Hepatocyte (in vitro differentiated cells): ENCODE results near the gene SIGLEC9. TPM values are rescaled to one million over a fixed set of nuclear protein-coding genes. Genes with fewer than 3 reads are reported as not detected.

Source experiments
- DNase-seq: peaks from one replicate; pipeline ENCODE4 v3.0.0-alpha.2; 2016; ENCODE audit warnings: low spot score
- H2AFZ ChIP-seq: fragments of 200-600 bp; sonication (generic); 2 replicates; pipeline ENCODE4 v1.6.0; 2016; ENCODE audit warnings: antibody characterized with exemption, mild to moderate bottlenecking
- H3K27ac ChIP-seq: fragments of 200-600 bp; sonication (generic); 2 replicates; pipeline ENCODE4 v1.5.1; 2016; ENCODE audit warnings: mild to moderate bottlenecking
- H3K27me3 ChIP-seq: fragments of 200-600 bp; sonication (generic); 2 replicates; pipeline ENCODE4 v1.6.1; 2016
- H3K36me3 ChIP-seq: fragments of 200-600 bp; sonication (generic); replicated peaks from 2 replicates; pipeline ENCODE4 v1.5.1; 2016; ENCODE audit warnings: low read depth; ENCODE audit not compliant: insufficient read depth
- H3K4me1 ChIP-seq: fragments of 200-600 bp; sonication (generic); 2 replicates; pipeline ENCODE4 v1.5.1; 2016; ENCODE audit warnings: mild to moderate bottlenecking, moderate library complexity; ENCODE audit not compliant: insufficient read depth
- H3K4me2 ChIP-seq: fragments of 200-600 bp; sonication (generic); 2 replicates; pipeline ENCODE4 v1.6.0; 2016
- H3K4me3 ChIP-seq: fragments of 200-600 bp; sonication (generic); 2 replicates; pipeline ENCODE4 v1.5.1; 2016; ENCODE audit warnings: mild to moderate bottlenecking
- H3K79me2 ChIP-seq: fragments of 200-600 bp; sonication (generic); 2 replicates; pipeline ENCODE4 v1.6.0; 2017; ENCODE audit warnings: mild to moderate bottlenecking
- H3K9me2 ChIP-seq: fragments of 200-600 bp; sonication (generic); replicated peaks from 2 replicates; pipeline ENCODE4 v1.6.0; 2017; ENCODE audit warnings: mild to moderate bottlenecking; ENCODE audit not compliant: insufficient read depth
- H3K9me3 ChIP-seq: fragments of 200-600 bp; sonication (generic); 2 replicates; pipeline ENCODE4 v1.5.1; 2016; ENCODE audit warnings: low read depth, mild to moderate bottlenecking
- H4K20me1 ChIP-seq: fragments of 200-600 bp; sonication (generic); 2 replicates; pipeline ENCODE4 v1.6.0; 2016; ENCODE audit warnings: mild to moderate bottlenecking; ENCODE audit not compliant: insufficient read depth, poor library complexity, severe bottlenecking
- EZH2 ChIP-seq: fragments of 200-600 bp; sonication (generic); IDR thresholded peaks from 2 replicates; pipeline ENCODE4 v1.6.1; 2016; ENCODE audit warnings: antibody characterized with exemption, mild to moderate bottlenecking, borderline replicate concordance
- EZH2phosphoT487 ChIP-seq: fragments of 200-600 bp; sonication (generic); IDR thresholded peaks from one replicate; pipeline ENCODE4 v1.6.1; 2018; ENCODE audit warnings: antibody characterized with exemption, mild to moderate bottlenecking, low read depth, moderate library complexity; ENCODE audit not compliant: unreplicated experiment, severe bottlenecking
- WGBS: methylation state at CpG from one replicate; pipeline ENCODE4 v1.1.6; 2016; ENCODE audit warnings: low lambda C conversion rate; ENCODE audit errors: missing lambda C conversion rate; 5-methylcytosine and 5-hydroxymethylcytosine counted together
- polyA plus RNA-seq: library from polyadenylated mRNA; unstranded; fragments of >200 nt; fragmentation: Nextera tagmentation; extraction: Ambion mirVana; gene quantifications from 2 replicates; pipeline ENCODE4 v1.2.1, GENCODE V29; 2016
- total RNA-seq: library from RNA; depleted of rRNA; stranded (reverse); fragments of >200 nt; gene quantifications from 2 replicates; pipeline ENCODE4 v1.2.3, GENCODE V29; 2014
- TF ChIP-seq, protein P1 (sequence below): fragments of 200-600 bp; sonication (generic); IDR thresholded peaks from 2 replicates; pipeline ENCODE4 v1.5.1; 2016; ENCODE audit warnings: antibody characterized with exemption, mild to moderate bottlenecking; ENCODE audit not compliant: poor library complexity

SIGLEC9 gene
- total and polyA plus RNA-seq, 2 experiments from 2014 or later: 0.77 to 1.5 TPM

DNA sequence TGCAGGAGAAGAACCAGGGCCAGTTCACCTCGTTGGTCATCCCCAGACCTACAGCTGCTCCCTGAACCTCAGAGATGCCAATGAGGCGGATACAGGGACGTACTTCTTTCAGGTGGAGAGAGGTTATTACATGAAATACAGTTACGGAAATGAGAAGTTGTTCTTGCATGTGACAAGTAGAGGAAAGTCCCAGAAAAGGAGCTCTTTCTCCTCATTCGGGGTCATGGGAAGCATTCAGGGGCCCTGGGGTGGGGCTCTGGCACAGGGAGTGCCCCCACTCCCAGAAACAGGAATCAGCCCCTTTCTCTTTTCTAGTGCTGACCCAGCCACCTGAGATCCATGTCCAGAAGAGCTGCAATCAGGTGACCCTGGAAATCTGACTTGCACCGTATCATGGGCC is 4.5 kb upstream of the SIGLEC9 start:
- no peak for DNase-seq
- Histone ChIP-seq H2AFZ (no peak overlapping the region), H3K9me3 (no peaks in the 10 kb centered on the region), H3K36me3 (no peaks in the 10 kb centered on the region), H3K79me2 (no peaks in the 10 kb centered on the region), H3K4me2 (no peak overlapping the region), H4K20me1 (no peaks in the 10 kb centered on the region), H3K4me3 (no peak overlapping the region), H3K27me3 (no peaks in the 10 kb centered on the region), H3K9me2 (no peaks in the 10 kb centered on the region), H3K4me1 (no peaks in the 10 kb centered on the region), H3K27ac (no peak overlapping the region)
- TF ChIP-seq EZH2phosphoT487: no peak
- TF ChIP-seq EZH2: no peak
- TF ChIP-seq, protein P1, sequence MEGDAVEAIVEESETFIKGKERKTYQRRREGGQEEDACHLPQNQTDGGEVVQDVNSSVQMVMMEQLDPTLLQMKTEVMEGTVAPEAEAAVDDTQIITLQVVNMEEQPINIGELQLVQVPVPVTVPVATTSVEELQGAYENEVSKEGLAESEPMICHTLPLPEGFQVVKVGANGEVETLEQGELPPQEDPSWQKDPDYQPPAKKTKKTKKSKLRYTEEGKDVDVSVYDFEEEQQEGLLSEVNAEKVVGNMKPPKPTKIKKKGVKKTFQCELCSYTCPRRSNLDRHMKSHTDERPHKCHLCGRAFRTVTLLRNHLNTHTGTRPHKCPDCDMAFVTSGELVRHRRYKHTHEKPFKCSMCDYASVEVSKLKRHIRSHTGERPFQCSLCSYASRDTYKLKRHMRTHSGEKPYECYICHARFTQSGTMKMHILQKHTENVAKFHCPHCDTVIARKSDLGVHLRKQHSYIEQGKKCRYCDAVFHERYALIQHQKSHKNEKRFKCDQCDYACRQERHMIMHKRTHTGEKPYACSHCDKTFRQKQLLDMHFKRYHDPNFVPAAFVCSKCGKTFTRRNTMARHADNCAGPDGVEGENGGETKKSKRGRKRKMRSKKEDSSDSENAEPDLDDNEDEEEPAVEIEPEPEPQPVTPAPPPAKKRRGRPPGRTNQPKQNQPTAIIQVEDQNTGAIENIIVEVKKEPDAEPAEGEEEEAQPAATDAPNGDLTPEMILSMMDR: no peak
- 87% methylated on average over 6 of the region's 6 CpGs for WGBS

DNA sequence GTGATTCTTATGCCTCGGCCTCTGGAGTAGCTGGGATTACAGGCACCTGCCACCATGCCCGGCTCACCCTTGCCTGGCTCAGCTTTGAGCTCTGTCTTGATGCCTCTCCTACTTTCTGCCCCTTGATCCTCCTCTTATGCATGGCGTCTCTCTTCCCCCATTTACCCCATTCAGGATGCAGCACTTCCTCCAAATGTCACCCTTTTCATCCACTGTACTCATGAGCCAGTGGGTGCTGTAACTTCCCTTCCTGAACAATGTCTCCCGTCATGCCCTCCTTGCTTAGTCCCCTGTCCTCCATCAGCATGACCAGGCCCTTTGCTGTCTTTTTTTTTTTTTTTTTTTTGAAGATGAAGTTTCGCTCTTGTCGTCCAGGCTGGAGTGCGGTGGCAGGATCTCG is 3.4 kb upstream of the SIGLEC9 start:
- H3K4me2 ChIP-seq: no peak overlapping the region
- H3K9me3 ChIP-seq: no peaks in the 10 kb centered on the region
- H3K4me1 ChIP-seq: no peaks in the 10 kb centered on the region
- no peak overlapping the region for H3K4me3 ChIP-seq
- no peaks in the 10 kb centered on the region for H4K20me1 ChIP-seq
- no peaks in the 10 kb centered on the region for H3K9me2 ChIP-seq
- H3K27me3 ChIP-seq: no peaks in the 10 kb centered on the region
- WGBS: 96% methylated on average over 8 of the region's 8 CpGs
- H3K79me2 ChIP-seq: no peaks in the 10 kb centered on the region
- no peak overlapping the region for H2AFZ ChIP-seq
- TF ChIP-seq EZH2phosphoT487 (no peak), EZH2 (no peak)
- TF ChIP-seq, protein P1: no peak
- H3K27ac ChIP-seq: no peak overlapping the region
- no peaks in the 10 kb centered on the region for H3K36me3 ChIP-seq
- no peak for DNase-seq

DNA sequence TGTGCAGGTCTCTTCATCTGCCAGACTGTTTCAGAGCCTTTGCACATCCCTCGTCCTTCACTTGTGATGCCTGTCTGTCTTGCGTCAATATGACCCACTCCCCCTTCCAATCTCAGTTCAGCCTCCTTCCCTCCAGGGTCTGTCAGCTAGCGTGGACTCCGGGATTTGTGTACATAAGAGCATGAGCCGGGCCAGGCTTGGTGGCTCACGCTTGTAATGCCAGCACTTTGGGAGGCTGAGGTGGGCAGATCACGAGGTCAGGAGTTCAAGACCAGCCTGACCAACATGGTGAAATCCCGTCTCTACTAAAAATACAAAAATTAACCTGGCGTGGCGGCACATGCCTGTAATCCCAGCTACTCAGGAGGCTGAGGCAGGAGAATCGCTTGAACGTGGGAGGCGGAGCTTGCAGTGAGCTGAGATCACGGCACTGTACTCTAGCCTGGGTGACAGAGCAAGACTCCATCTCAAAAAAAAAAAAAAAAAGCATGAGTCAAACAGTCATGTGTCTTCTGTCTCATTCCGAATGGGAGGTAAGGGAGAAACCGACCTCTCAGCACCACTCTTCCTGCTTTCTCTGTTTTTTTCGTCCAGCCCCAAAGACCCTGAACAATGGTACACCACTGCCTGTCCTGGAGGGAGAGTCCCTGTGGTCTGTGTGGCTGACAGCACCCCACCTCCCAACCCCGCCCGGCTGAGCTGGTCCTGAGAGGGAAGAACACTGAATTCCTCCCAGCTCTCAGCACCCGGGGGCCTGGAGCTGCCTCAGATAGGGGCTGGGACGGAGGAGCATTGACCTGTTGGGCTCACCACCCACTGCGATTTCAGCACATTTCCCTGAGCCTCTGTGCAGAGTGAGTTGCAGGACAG is 2.4 kb upstream of the SIGLEC9 start:
- H3K27me3 ChIP-seq: no peaks in the 10 kb centered on the region
- TF ChIP-seq EZH2 (no peak), EZH2phosphoT487 (no peak)
- TF ChIP-seq, protein P1: no peak
- H2AFZ ChIP-seq: no peak overlapping the region
- no peaks in the 10 kb centered on the region for H3K4me1 ChIP-seq
- H4K20me1 ChIP-seq: no peaks in the 10 kb centered on the region
- DNase-seq: no peak
- no peaks in the 10 kb centered on the region for H3K9me3 ChIP-seq
- H3K9me2 ChIP-seq: no peaks in the 10 kb centered on the region
- no peak overlapping the region for H3K27ac ChIP-seq
- no peak overlapping the region for H3K4me3 ChIP-seq
- 80% methylated on average over 22 of the region's 22 CpGs for WGBS
- no peak overlapping the region for H3K4me2 ChIP-seq
- no peaks in the 10 kb centered on the region for H3K79me2 ChIP-seq
- no peaks in the 10 kb centered on the region for H3K36me3 ChIP-seq
